AG20443 (cell line): Measurements from ENCODE around the gene KCTD1.

Source experiments
- DNase-seq: peaks from one replicate; pipeline ENCODE4 v3.0.0; 2012; ENCODE audit warnings: low spot score, mixed read lengths

KCTD1 gene

DNA sequence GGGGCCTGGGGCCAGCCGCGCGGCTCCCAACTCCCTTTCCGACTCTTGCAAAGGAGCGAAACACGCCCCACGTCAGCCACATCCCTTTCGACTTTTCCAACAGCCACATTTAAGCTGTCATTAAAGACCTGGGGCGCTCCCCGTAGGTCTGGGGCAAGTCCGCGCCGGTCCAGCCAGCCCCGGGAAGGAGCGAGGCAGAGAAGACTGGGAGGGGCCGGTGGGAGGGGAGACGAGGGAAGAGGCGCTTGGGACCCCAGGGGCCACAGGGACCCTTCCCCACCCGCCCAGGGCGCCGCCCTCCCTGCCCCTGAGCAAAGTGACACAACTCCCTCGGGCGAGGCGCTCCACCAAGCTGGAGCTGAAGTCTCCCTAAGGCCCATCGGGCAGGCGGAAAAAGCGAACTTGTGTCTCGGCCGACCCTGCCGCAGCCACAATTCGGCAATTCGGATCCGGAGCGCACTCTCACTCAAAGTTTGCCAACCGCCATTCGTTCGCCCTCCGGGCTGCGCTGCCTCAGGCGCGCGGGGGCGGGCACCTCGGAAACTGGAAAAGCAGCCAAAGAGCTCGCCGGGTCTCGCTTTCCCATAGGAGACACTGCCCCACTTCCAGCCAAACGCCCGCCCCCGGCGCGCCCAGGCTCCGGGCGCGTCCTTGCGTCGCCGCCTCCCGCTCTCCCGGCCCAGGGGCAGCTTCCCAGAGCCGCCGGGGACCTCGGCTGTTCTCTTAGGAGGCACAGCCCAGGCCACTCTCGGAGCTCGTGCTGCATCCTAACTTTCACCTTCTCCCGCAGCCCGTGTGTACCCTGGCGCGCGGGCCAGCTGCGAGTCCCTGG is 1.1 kb upstream of the KCTD1 start:
- peak; percentile 70 for DNase-seq

DNA sequence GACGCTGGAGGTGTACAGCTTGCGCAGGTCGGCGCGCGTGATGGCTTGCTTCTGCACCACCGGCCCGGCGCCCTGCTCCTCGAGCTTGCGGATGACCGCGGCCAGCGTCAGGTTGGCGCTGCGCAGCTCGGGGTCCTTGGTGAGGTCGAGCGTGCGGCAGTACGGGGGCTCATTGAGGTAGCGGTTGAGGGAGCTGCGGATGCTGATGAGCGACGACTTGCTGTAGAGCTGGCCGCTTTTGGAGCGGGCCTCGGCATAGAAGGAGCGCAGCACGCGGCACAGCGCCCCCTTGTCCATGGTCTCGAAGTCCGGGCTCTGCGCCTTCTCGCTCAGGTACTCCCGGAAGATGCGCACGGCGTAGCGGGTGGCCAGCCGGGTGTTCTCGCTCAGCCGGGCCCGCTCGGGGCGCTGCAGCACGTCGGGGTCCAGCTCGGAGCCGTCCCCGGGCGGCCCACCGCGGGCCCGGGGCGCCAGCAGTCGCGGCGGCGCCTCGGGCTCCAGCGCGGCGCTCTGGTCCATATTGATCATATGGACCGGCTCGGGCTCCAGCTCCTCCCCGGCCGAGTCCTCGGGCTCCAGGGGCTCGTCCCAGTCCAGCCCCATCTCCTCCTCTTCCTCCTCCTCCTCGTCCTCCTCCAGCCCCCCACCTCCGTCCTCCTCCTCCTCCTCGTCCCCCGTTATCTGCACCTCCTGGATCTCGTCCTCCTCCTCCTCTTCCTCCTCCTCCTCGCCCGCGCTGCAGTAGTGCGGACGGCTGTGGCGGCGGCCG is 523 bp downstream of the KCTD1 start:
- DNase-seq = peak; percentile 58

DNA sequence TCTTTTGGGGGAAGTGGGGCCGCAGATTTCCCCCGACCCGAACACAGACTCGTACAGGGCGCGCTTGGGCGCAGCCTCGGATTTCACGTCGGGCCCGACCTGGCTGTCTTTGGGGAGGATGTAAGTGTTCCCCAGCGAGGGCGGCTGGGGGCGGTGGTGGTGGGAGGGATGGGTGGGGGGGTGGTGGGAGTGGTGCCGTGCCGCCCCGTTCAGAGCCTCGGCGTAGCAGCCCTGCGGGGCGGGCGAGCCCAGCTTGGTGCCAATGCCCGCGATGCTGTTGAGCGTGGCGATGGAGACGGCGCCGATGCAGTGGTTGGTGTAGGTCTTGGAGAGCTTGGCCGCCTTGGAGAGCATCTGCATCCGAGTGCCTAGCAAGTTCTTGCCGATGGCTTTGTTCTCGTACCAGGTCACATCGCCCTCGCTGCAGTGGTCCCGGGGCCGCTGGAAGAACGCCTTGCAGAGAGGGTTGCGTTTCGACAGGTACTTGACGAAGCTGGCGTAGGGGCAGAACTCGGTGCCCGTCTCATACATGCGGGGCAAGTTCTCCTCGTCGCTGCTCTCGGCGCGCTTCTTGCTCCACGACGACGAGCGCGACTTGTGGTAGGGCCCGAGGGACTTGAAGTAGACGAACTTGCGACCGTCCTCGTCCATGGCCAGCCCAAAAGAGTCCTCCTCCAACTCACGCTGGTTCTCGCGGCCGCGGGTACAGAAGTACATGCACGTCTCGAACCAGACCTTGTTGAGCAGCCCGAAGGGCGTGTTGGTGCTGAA is 1.3 kb downstream of the KCTD1 start:
- DNase-seq = no peak

DNA sequence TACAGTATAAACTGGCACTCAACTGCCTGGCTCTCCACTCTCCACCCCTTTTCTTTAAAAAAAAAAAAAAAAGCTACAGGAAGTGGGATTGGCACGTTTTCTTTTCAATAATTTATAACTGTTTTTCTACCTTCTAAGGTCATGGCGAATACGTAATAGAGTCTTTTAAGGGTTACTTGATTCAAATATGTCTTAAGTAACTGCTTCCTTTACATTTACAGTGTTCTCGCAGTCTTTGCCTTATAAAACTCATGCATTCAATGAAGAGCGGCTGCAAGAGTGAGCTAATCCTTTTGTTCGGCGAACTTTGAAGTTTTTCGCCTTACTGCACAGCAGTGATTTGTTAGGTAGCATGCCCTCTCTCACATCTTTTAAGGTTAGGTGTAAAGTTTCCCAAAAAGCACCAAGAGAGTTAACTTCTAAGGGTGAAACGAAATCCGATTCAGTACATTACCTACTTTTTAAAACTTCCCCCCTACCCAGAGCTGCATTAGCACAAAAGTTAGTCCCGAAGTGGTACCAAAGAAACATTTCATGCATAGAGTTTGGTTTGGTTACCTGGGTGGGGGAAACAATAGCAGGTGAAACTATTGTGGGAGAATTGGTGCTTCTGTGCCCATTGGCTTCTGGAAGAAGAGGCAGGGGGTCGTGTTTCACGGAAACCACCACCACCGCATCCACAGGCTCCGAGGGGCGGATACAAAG is 2.0 kb downstream of the KCTD1 start:
- no peak for DNase-seq

DNA sequence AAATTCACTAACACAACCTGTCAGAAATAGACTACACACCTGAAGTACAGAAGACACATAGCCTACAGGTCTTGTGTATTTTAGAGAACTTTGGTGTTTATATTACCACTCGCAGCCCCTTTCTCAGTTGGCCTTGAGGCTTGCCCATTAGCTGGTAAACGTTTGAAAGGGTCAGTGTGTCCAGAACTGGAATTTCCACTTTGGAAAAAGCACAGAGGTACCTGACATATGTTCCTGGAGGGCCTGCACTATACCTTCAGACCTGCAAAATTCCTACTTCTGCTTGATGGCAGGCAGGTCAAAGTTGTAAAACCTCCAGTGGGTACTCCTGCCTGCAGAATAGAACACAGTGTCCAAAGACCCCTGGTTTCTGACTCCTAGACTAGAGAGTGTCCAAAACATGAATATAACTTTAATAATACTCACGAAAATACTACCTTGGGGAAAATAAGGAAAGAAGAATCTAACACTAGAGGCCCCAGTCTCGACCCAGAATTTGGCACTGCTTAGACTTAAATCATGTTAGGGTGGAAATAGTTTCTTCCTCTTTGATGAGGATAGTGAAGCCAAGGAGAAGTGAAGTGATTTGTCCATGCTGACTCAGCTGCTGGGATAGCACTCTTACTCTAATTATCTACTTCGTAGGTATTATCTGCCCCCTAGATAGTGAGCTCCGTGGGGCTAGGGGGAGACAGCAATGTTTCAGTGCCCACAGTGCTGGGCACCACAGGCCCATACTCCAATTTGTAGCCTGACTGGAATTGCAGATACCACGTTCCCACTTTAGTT is 2.8 kb downstream of the KCTD1 start:
- DNase-seq = no peak

DNA sequence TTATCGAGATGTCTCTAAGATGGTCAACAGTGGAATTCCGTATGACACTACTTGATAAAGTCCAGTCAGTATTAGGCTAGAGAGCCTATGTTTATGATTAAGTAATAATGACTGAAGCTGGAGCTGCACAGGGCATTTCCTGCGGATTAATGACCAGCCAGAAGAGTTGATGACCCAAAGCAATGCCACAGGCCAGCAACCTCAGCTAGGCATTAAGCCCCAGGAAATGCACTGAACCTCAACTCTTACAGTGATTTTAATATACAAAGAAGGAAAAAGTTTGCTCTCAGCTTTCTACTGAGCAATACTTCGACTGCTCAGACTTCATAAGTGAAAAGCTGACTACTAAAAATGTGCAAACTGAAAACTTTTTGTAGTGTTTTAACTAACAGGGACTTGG is 3.9 kb downstream of the KCTD1 start:
- no peak for DNase-seq

DNA sequence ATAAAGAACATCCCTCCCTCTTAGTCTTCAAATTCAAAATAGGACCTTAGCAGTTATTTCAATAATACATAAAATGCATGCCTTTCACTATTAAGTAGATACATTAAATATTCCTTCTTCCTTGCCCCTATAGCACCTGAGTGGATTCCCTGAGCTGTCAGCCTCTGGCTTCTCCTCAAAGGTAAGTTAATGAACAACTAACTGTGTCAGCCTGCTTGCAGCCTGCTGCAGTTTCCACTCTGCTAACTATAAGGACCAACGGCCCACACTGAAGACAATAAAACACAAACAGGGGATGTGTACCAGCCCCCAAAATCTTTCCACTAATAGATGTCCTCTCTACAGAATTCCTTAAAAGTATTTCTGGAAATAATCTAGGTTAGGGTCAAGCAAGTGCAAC is 5.0 kb downstream of the KCTD1 start:
- no peak for DNase-seq

DNA sequence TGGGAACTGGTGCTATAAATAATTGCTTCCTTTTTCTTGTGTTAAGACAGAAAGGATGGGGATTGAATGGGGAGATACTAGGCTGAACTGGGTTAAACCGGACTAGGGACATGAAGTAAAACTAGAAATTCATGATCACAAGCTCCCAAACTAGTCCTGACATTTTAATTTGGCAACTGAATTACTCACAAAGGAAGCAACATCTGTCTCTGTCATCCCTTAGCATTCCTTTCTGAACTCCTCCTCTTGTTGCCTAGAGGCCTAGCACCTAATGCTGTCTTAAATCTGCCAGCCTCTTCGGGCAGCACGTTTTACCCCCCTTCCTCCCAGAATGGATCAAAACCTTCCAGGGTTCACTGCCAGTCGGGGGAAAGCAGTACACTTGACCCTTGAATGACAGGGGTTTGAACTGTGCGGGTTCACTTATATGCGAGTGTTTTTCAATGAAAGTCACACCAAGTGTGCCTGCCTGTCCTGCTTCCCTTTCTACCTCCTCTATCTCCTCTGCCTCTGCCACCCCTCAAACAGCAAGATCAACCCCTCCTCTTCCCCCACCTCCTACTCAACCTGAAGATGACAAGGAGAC is 8.2 kb downstream of the KCTD1 start:
- DNase-seq = peak; percentile 60

DNA sequence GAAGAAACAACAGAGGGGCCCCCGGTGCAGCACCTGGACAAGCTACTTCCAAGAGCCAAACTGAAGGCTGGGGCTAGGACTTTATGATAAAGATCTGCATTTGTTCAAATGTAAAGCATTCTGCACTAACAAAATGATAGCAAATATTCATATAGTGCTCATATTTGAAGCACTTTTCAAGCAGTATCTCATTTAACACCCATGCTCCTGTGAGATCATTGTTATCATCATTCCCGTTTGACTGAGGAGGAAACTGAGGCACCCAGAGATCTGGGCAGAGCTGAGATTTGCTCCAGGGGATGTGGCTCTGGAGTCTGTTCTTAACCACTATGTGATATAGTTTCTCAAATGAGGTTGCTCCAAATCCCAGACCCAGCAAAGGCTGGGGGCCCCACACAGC is 9.8 kb downstream of the KCTD1 start:
- no peak for DNase-seq

DNA sequence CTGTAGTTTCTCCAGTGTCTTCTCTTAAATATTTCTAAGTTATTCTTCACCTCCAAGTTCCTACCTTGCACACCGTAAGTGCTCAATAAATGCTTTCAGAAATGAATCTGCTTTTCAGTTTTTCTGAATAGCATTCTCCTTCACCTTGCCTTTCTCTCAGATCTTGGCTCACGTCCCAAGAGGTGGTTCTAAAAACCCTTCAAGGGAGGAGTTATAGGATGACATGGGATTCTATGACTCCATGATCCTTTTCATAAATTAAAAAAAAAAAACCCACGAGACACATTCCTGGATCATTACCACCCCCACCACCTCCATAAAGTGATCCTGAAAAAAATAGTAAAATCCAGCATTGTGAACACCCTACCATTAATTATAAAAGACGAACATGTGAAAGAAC is 11.7 kb downstream of the KCTD1 start:
- no peak for DNase-seq

DNA sequence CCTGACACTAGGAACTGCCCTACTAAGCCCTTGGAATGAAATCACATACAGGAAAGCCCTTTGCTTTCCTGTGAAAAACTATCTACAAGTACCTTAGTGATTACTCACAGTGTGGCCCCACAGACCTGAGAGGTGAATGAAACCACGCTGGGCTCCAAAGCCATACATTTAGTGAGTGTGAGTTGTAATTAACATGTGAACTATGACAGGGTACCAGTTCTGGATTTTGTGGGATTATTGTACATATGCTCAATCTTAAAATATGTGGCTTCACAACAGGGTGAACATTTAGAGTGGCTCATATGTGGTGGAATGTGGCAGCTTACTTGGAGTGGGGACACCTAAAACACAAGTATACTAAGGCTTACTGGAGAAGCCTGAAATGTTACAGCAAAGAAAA is 12.3 kb downstream of the KCTD1 start:
- DNase-seq = peak; percentile 17

DNA sequence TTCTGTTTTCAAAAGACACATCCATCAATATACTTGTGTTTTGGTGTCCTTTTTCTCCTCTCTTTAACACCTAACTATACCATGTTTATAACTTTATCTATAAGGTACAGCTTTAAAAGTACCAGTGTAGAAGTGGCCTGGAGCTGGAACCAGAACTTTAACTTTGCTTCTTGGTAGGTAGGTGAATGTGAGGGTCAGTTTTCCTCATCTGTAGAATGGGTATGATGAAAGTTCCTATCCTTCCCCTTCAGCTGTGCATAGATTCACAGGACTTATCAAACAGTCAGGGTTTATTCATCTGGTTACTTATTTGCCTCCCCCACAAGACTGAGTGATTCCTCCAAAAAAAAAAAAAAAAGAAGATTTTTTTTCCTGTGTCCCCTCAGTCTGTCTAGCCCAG is 12.7 kb downstream of the KCTD1 start:
- no peak for DNase-seq

DNA sequence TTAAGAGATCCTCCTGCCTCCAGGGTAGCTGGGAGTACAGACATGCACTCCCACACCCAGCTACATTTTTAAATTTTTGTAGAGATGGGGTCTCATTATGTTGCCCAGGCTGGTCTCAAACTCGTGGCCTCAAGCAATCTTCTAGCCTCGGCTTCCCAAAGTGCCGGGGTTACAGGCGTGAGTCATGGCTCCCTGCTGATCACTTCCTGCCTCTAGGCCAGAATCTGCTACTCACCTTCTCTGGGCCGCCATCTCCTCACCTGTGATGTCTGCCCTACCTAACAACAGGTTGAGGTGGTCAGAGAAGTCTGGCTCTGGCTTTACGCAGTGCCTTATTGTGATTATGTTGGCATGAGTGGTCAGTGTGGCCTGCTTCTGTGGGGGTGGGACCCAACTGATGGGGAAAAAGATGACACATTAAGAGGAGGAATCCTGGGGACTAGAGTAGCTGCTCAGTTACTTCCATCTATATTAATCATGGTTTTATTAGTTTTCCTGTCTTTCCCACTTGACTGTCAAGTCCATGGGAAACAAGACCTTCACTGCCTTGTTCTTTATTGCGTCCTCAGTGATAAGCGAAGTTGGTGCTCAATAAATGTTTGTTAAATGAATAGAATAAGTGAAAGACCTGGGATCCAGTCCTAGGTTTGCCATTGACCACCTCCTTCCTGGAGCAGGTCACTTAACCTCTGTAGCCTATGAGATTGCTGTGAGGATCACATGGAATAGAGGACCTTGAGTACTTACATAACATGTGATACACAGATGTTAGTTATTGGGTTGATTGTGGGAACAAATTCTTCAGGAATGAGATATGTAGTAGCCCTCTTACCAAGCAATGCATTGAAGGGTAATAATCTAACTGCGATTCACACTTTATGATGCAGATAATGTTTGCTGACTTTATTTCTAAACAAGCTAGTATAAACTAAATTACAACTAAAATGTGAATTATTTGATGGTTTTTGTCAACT is 15.7 kb downstream of the KCTD1 start:
- peak; percentile 21 for DNase-seq

DNA sequence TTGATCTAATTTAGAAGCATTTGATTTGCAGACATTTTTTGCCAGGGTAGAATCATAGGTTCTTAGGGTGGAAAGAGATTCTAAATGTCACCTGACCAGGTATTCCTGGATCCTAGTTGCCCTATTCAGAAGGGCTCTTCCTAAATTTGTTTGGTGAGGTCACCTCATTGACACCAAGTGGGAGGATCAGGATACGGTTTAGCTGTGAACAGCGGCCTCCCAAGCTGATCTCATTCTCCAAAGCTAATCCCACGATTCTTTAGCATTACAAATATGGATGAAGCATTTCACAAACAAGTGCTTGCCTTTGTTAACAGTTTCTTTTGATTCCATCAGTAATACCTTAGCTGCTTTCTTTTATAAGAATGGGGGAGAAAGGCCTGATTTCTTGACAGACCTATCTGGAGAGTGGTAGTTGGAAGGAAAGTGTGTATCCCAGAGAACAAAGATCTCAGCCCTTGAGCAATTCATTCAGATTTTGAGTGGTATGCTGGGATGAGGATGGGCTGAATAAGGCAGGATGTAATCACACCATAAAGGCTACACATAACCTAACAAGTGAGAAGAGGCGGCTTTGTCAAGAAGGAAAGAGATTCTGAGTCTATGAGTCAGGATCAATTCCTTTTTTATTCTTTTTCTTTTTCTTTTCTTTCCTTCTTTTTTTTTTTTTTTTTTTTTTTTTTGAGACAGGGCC is 16.6 kb downstream of the KCTD1 start:
- no peak for DNase-seq

DNA sequence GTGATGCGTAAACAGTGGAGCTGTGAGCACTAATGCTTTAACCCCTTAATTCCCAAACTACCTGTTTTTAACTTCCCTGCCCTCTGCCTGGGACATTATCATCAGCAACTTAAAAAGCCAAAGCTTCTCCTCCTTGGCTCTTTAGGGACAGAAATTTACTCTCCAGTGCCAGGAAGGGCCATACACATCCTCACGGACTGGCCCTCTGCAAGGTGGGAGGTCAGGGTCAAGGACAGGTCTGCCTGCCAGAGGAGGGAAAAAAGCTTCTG is 21.5 kb downstream of the KCTD1 start:
- DNase-seq = no peak

DNA sequence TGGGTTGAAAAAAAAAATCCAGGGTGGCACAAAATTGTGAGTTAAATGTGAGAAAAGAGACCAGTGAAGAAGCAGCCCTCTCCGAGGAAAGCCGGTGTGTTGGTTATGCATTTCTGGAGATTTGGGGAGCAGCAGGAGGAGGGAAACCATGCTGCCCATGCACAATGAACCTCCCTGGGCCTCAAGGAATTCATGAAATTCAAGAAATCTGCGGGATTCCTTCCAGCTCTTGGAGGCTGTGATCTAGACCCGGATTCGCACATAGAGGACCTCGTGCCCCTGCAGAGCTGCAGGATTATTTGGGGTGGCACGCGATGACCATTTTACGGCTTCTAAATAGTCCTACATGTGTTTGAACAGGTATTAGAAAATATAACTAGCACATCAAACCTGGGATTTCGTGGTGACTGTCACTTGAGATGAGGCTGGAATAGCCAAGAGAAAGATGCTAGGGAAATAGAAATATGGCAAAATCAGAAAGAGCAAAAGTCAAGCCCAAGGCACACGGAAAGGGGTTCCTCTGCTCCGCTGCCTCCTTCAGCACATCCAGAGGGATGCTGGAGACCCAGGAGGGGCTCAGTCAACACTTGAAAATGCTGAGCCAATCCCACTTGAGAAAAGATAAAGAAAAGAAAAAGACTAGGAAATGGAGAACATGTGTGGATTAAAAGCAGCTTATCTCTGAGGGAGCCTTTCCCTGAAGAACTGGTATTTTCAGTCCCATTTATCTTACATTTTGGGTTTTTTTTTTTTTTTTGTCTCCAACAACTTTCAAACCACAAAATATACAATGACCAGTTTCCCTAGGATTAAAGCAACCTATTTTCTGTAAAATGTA is 22.0 kb downstream of the KCTD1 start:
- peak; percentile 15 for DNase-seq

DNA sequence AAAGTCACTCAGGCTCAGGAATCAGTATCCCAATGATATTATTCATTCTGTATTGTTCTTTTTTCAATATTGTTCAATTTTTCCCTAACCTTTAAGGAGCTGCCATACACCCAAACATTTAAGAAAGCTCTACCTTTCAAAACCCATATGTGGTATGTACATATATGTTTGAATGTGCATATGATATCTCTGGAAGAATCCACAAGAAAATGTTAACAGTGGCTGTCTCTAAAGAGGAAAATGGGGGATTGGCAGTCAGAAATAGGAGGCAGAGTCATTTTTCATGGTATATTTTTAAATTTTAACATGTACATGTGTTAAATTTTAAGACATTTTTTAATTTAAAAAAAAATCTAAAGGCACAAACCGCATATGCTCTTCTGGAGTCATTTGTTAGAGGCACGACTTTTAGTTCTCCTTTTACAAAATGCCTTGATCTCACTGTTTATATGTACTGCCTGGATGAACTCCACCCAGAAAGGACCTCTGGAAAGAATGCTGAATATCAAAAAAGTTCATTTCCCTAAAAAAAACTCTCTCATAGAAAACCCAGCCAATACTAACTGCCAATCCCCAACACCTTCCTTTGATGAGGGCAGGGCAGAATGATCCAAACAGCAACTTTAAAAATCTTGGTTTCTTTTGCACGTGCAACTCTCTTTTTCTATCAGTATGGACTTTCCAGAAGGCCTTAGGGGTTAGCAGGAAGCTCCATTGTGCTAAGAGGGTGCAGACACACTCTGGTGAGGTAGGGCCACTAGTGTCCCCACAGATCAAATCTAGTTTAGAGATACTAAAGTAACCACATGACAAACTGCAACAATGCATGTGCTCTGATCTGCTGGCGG is 23.6 kb downstream of the KCTD1 start:
- DNase-seq = no peak
